IMR-90 (cell line): ENCODE results near the gene MLLT1. TPM values are rescaled to one million over a fixed set of nuclear protein-coding genes. Genes with fewer than 3 reads are reported as not detected.
A peak's percentile ranks its signal among the peaks of the same experiment; 100 is the strongest.

ENCODE experiments used
- ATAC-seq: fragments of 200-7000 bp; cut with Tn5 transposase; 2 replicates; pipeline ENCODE4 v1.9.1; 2020; ENCODE audit warnings: low read depth, mild to moderate bottlenecking, moderate library complexity
- BruUV-seq: library from RNA; stranded (reverse); fragments of 400-500 nt; replicated peaks from 2 replicates; lab custom pipeline; 2021; lab: Mats Ljungman, UMichigan
- CTCF ChIA-PET: fragments of 300-600 bp; formaldehyde crosslinking; extraction: SDS; loops from one replicate; lab custom pipeline; 2021; ENCODE audit warnings: antibody characterized with exemption; lab: Yijun Ruan, JAX
- POLR2A ChIA-PET: fragments of 300-600 bp; sonication (Branson Sonifier 250); formaldehyde crosslinking; loops from one replicate; lab custom pipeline; 2022; ENCODE audit warnings: antibody characterized with exemption; ENCODE audit not compliant: unreplicated experiment; lab: Charles Lee
- DNase-seq: peaks from one replicate; pipeline ENCODE4 v3.0.0; 2013
- H2AFZ ChIP-seq: replicated peaks from 2 replicates; pipeline ENCODE3; 2013; ENCODE audit warnings: low read length, mild to moderate bottlenecking; ENCODE audit not compliant: poor library complexity
- H2AK5ac ChIP-seq: 2 replicates; pipeline ENCODE4 v1.6.1; 2013; ENCODE audit warnings: low read depth, low read length, inconsistent platforms
- H2AK9ac ChIP-seq: replicated peaks from 2 replicates; pipeline ENCODE3; 2013; ENCODE audit warnings: mild to moderate bottlenecking, low read depth, low read length, moderate library complexity; ENCODE audit not compliant: poor library complexity
- H2BK120ac ChIP-seq: 2 replicates; pipeline ENCODE4 v1.6.1; 2013; ENCODE audit warnings: low read depth, low read length, inconsistent platforms
- H2BK15ac ChIP-seq: 3 replicates; pipeline ENCODE4 v1.6.1; 2013; ENCODE audit warnings: low read depth, low read length, inconsistent platforms
- H2BK20ac ChIP-seq: 2 replicates; pipeline ENCODE4 v1.6.1; 2013; ENCODE audit warnings: low read depth, mild to moderate bottlenecking, inconsistent platforms, low read length, moderate library complexity
- H2BK5ac ChIP-seq: 2 replicates; pipeline ENCODE4 v1.6.1; 2013; ENCODE audit warnings: mild to moderate bottlenecking, low read depth, low read length, inconsistent platforms; ENCODE audit not compliant: poor library complexity, severe bottlenecking
- H3K14ac ChIP-seq: replicated peaks from 2 replicates; pipeline ENCODE4 v1.6.1; 2013; ENCODE audit warnings: low read depth, low read length, inconsistent platforms
- H3K18ac ChIP-seq: 2 replicates; pipeline ENCODE4 v1.6.1; 2013; ENCODE audit warnings: low read depth, low read length, control low read depth
- H3K23ac ChIP-seq: 2 replicates; pipeline ENCODE4 v1.6.1; 2013; ENCODE audit warnings: low read depth, low read length, inconsistent platforms
- H3K27ac ChIP-seq: 2 replicates; pipeline ENCODE4 v1.5.1; 2013; ENCODE audit warnings: mild to moderate bottlenecking, control low read depth, low read length; ENCODE audit not compliant: insufficient read depth
- H3K27me3 ChIP-seq: 2 replicates; pipeline ENCODE4 v1.6.1; 2013; ENCODE audit warnings: low read length; ENCODE audit not compliant: control insufficient read depth, insufficient read depth
- H3K36me3 ChIP-seq: 2 replicates; pipeline ENCODE4 v1.6.1; 2013; ENCODE audit warnings: low read length, mixed read lengths; ENCODE audit not compliant: control insufficient read depth, insufficient read depth
- H3K4ac ChIP-seq: 2 replicates; pipeline ENCODE4 v1.6.1; 2013; ENCODE audit warnings: low read depth, low read length, inconsistent platforms
- H3K4me1 ChIP-seq: 2 replicates; pipeline ENCODE4 v1.6.1; 2013; ENCODE audit warnings: low read length, mixed read lengths; ENCODE audit not compliant: control insufficient read depth, insufficient read depth
- H3K4me2 ChIP-seq: 2 replicates; pipeline ENCODE4 v1.6.1; 2013; ENCODE audit warnings: low read depth, mild to moderate bottlenecking, control low read depth, low read length, moderate library complexity
- H3K4me3 ChIP-seq: 2 replicates; pipeline ENCODE4 v1.5.1; 2013; ENCODE audit warnings: low read depth, mild to moderate bottlenecking, control low read depth, low read length, moderate library complexity; ENCODE audit not compliant: insufficient read depth
- H3K56ac ChIP-seq: 2 replicates; pipeline ENCODE4 v1.6.1; 2013; ENCODE audit warnings: low read length, inconsistent platforms; ENCODE audit not compliant: insufficient read depth; ENCODE audit errors: extremely low read depth
- H3K79me1 ChIP-seq, 2 experiments: 2 replicates each; pipeline ENCODE4 v1.6.1; 2013; ENCODE audit warnings: low read length in 2 of 2, inconsistent platforms in 1 of 2, low read depth in 1 of 2
- H3K9ac ChIP-seq: 2 replicates; pipeline ENCODE4 v1.6.1; 2013; ENCODE audit warnings: low read depth, low read length, control low read depth
- H3K9me1 ChIP-seq: 2 replicates; pipeline ENCODE4 v1.6.1; 2013; ENCODE audit warnings: low read length, inconsistent platforms; ENCODE audit not compliant: insufficient read depth
- H3K9me3 ChIP-seq: 2 replicates; pipeline ENCODE4 v1.6.1; 2013; ENCODE audit warnings: low read length; ENCODE audit not compliant: control insufficient read depth, insufficient read depth
- H4K20me1 ChIP-seq: 2 replicates; pipeline ENCODE4 v1.6.1; 2013; ENCODE audit warnings: low read length, inconsistent platforms; ENCODE audit not compliant: insufficient read depth
- H4K5ac ChIP-seq: 2 replicates; pipeline ENCODE4 v1.6.1; 2013; ENCODE audit warnings: mild to moderate bottlenecking, low read depth, low read length, control low read depth
- H4K8ac ChIP-seq, 2 experiments: 2 replicates each; pipeline ENCODE4 v1.6.1; 2013; ENCODE audit warnings: low read depth in 2 of 2, low read length in 2 of 2, control low read depth in 1 of 2, inconsistent platforms in 1 of 2
- H4K91ac ChIP-seq: 2 replicates; pipeline ENCODE4 v1.6.1; 2013; ENCODE audit warnings: low read depth, low read length, inconsistent platforms; ENCODE audit not compliant: insufficient read depth
- CHD1 ChIP-seq: IDR thresholded peaks from 2 replicates; pipeline ENCODE4 v1.6.1; 2012; ENCODE audit warnings: low read depth, low read length, improper control_type of control experiment
- ELK1 ChIP-seq: fragments of 150-350 bp; IDR thresholded peaks from 2 replicates; pipeline ENCODE4 v1.6.1; 2016; ENCODE audit warnings: low read depth, mild to moderate bottlenecking, low read length, moderate library complexity, borderline replicate concordance
- NFE2L2 ChIP-seq: fragments of 150-350 bp; IDR thresholded peaks from 2 replicates; pipeline ENCODE4 v1.6.1; 2016; ENCODE audit warnings: low read depth, mild to moderate bottlenecking, low read length
- RAD21 ChIP-seq: IDR thresholded peaks from 2 replicates; pipeline ENCODE4 v1.6.1; 2012; ENCODE audit warnings: low read length, improper control_type of control experiment
- USF2 ChIP-seq: fragments of 150-350 bp; IDR thresholded peaks from 2 replicates; pipeline ENCODE4 v1.6.1; 2017; ENCODE audit warnings: mild to moderate bottlenecking, antibody characterized with exemption, low read length, low read depth
- WGBS, 2 experiments: methylation state at CpG; one replicate each; pipeline versions ENCODE4 v1.1.5 to v1.1.7; 2013; ENCODE audit warnings: missing lambda C conversion rate in 2 of 2; ENCODE audit not compliant: insufficient read length in 1 of 2; ENCODE audit errors: extremely low coverage in 2 of 2; 5-methylcytosine and 5-hydroxymethylcytosine counted together
- dilution Hi-C: fragments of 300-500 bp; cut with HindIII; formaldehyde crosslinking; loops from one replicate; pipeline ENCODE4 v1.14.3; 2018; ENCODE audit warnings: low sequenced_read_pairs; ENCODE audit not compliant: unreplicated experiment
- in situ Hi-C: fragments of 300-500 bp; cut with MboI; formaldehyde crosslinking; loops from 3 replicates; pipeline ENCODE4 v1.14.3; 2019; ENCODE audit warnings: low sequenced_read_pairs, inconsistent platforms, mixed read lengths
- intact Hi-C: fragments of 100-400 bp; cut with micrococcal nuclease; formaldehyde crosslinking; loops from 2 replicates; pipeline ENCODE4 v1.10.0; 2022
- polyA plus RNA-seq, 3 experiments: library from polyadenylated mRNA; depleted of rRNA; stranded (reverse); fragments of >200 nt; gene quantifications; 2 replicates each; pipeline ENCODE4 v1.2.3, GENCODE V29; 2012; ENCODE audit warnings: low replicate concordance in 1 of 3
- total RNA-seq: library from RNA; depleted of rRNA; stranded (reverse); fragments of >200 nt; gene quantifications from 2 replicates; pipeline ENCODE4 v1.2.3, GENCODE V29; 2012

Gene MLLT1
- total and polyA plus RNA-seq, 2 of the 4 experiments (the other 2 are of a cell fraction): 1.3 to 30.6 TPM

- no peak for TF ChIP-seq ELK1
- no peak for TF ChIP-seq CHD1
- no peak for TF ChIP-seq USF2
Measured at GRCh38 chr19:6232601-6233055, 47.1 kb downstream of the MLLT1 start (continued).

- no peak overlapping the region for H3K4me3 ChIP-seq
- H3K18ac ChIP-seq: no peak overlapping the region
- peaks cover 26% of the 10 kb centered on the region for H3K36me3 ChIP-seq
- no peak overlapping the region for H4K5ac ChIP-seq
- H3K4ac ChIP-seq: peak overlapping the region; percentile 5; the same call in 1 of the 2 replicates
- H3K23ac ChIP-seq: no peak overlapping the region
- DNase-seq (no peak), ATAC-seq (no peak)
- H3K27ac ChIP-seq: no peak overlapping the region
- H4K20me1 ChIP-seq: peaks cover 78% of the 10 kb centered on the region
- intact Hi-C loops: loop anchor here (5.0 kb wide), 1 partner anchor 41 kb away; no protein-coding TSS in a partner anchor
- peaks cover 36 to 86% of the 10 kb centered on the region in 2 experiments for H3K79me1 ChIP-seq
- H3K14ac ChIP-seq: no peak overlapping the region
- ChIA-PET POLR2A (no interaction called here), CTCF (interaction anchor here (1.4 kb wide), 1 partner anchor 13 kb away, joined by 4 read pairs; no protein-coding TSS in a partner anchor)
- dilution Hi-C loops: no loop called here
- no peak overlapping the region for H3K4me2 ChIP-seq
- TF ChIP-seq NFE2L2: no peak
- no peak for TF ChIP-seq RAD21
- H2AK9ac ChIP-seq: no peak overlapping the region
- peak overlapping the region; percentile 15; the same call in 1 of the 2 replicates for H4K91ac ChIP-seq
- H2BK120ac ChIP-seq: no peak overlapping the region
- H3K9ac ChIP-seq: no peak overlapping the region
- H2BK20ac ChIP-seq: no peak overlapping the region
- in situ Hi-C loops: no loop called here
- H3K9me3 ChIP-seq: no peaks in the 10 kb centered on the region
- H2AK5ac ChIP-seq: peak overlapping the region; percentile 27; the same call in 1 of the 2 replicates
- 97% methylated on average over 11 of the region's 17 CpGs; no CpG with 5 or more reads in 1 of the 2 experiments for WGBS, 2 experiments
- BruUV-seq: no TSS peak
- H3K27me3 ChIP-seq: no peaks in the 10 kb centered on the region
- H3K56ac ChIP-seq: no peak overlapping the region
- H3K4me1 ChIP-seq: peaks cover 32% of the 10 kb centered on the region
- H3K9me1 ChIP-seq: peaks cover 44% of the 10 kb centered on the region
- H2AFZ ChIP-seq: no peak overlapping the region
- H2BK15ac ChIP-seq: no peak overlapping the region
- H4K8ac ChIP-seq: no peak overlapping the region
- H2BK5ac ChIP-seq: no peak overlapping the region
Measured at GRCh38 chr19:6230991-6231448, 48.8 kb downstream of the MLLT1 start.
